GM18517 (cell line): ENCODE measurements around the gene TMA7.
A peak's percentile ranks its signal among the peaks of the same experiment; 100 is the strongest.
"Not testable (repeated sequence)": the region's sequence is repeated elsewhere in the genome, so short reads cannot be mapped to it uniquely, and the experiment has no call there.

Experiments used
- ATAC-seq: cut with Tn5 transposase; IDR thresholded peaks from one replicate; pipeline ENCODE4 v1.9.1; 2021; ENCODE audit warnings: mild to moderate bottlenecking, moderate library complexity; ENCODE audit not compliant: unreplicated experiment

TMA7 gene

DNA sequence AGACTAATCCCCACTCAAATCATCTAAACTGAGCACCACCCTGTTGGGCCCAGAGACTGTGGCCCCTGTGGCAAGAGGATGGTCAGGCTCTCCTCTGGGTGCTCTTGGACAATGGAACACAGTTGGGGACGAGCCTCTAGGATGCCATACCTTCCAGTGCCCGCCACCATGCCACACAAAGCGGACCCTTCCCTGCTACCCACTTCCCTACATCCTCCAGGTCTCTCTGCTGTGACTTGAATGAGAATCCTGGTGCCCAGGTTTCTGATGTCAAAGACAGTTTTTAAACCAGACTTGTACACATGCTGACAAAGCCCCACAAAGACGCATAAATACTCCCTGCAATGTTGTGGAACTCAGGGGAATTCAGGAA, 4.8 kb upstream of the TMA7 start:
- no peak for ATAC-seq

DNA sequence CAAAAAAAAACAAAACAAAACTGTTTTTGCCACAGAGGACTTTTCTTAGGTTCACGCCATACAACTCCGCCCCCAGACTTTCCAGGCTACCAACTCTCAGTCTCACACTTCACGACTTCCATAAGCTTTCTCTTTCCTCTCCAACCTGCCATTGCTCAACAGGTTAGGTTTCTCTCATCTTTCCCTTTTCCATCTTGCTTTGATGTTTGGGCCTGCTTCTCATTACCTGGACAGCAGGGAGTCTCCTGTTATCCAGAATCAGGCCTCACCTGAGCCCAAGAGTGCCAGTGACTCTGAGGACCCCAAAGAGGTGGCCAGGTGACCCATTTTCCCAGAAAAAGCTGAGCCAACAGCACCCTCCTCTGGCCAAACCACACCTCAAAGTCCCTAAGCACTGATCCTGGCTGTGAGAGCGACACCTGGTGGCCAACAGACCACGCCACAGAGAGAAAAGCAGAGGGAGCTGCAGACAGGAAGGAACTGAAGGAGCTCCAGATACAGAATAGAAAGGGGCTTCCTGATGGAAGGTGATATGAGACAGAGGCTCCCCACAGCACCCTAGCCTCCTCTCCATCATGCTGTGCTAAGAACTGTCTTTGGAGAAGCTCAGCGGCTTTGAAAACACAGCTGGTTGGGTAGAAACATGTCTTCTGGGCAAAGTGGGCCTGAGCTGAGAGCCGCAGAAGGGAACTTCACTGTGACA, 4.1 kb upstream of the TMA7 start:
- ATAC-seq: no peak

DNA sequence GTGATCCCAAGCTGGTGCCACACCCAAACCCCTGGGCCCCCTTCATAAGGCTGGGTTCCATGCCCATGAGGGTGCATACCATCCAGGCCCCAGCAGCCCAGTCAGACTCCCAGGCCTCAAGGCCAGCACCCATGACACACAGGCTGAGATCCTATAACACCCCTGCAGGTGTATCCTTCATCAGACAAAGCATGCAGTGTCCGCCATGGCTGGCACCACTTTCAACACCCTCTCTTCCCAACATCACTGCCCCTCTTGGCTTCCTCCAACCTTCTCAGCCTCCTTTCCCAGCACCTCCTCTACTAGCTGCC, 3.6 kb upstream of the TMA7 start:
- ATAC-seq: no peak

DNA sequence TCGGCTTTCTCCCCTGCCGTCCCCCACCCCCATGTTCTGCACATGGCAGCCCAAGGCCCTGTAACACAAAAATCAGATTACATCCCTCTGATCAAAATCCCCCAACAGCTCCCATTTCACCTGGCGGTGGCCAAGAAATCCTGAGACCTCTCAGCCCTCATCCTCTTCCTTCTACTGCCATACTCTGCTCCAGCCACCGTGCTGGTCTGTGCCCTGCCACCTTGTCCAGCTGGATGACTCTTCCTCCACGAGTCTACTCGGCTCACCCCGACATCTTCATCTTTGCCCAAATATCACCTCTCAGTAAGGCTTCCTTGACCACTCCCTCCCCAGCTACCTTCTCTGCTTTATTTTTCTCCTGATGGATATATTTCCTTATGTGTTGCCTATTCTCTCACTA, 3.2 kb upstream of the TMA7 start:
- no peak for ATAC-seq

DNA sequence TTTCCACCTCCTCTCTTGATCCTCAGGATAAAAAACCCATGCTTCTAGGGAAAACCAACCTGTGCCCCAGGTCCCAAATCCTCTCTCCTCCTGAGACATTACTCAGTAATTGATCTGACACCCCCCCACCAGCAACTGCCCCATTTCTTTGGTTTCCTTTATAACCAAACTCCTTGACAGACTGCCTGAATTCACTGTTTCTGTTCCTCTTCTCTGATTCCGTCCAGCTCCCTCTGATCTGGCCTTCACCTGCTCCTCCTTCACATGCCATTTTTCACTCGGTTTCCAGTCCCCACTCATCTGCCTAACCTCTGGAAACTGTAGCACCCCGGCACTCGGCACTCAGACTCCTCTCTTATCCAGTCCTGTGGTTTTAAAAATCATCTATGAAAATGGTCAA, 2.2 kb upstream of the TMA7 start:
- no peak for ATAC-seq

DNA sequence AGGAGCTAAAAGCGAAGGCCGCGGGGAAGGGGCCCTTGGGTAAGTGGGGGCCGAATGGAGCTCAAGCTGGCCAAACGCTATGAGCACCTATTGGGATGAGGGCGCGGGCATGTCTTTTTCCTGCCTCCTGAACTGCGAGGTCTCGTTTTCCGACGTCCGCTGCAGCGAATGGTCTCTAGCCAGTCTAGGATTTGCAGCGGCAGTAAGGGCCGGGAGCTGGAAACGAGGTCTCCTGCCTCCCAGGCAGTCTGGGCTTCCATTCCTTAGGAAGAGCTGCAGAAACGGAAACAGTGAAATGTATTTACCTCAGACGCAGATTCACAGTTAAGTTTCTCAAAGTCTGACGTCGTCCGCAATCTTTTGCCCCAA, 517 bp downstream of the TMA7 start:
- ATAC-seq: no peak

DNA sequence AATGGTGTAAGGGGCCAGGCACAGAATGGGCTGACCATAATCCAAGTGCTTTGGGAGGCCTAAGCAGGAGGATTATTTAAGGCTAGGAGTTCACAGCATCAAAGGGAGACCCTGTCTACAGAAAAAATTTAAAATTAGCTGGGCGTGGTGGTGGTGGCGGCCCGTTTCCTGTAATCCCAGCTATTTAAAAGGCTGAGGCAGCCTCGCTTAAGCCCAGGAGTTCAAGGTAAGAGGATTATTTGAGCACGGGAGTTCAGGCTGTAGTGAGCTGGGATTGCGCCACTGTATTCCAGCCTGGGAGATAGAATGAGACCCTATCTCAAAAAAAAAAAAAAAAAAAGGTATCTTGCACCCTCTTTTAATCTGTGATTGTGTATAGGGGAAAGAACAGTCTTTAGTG, 1.9 kb downstream of the TMA7 start:
- ATAC-seq: no peak

DNA sequence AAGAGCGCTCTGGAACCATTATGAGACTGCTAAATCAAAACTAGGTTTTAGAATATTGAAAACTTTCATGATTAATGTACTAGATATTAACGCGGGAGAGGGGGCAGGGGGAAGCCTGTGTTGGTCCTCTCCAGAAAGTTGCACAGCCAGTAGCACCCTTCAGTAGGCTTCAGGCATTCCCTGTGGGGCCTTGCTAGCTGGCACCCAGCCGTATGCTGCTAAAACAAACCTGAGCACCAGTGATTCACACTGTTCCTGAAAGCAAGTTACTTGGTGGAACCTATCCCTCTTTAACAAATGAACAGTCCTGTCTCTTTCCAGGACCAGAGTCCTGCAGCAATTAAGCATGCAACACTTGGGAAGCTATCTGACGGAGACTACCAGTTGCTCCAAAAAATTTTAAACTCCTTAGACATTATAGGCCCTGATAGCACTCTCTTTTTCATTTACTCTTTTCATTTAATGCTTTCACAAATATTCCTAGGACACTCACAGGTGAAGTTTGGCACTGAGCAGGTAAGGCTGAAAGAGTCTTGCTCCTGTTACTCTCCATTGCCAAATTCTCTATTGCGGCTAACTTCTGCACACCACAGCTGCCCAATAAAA, 5.3 kb downstream of the TMA7 start:
- ATAC-seq: no peak

DNA sequence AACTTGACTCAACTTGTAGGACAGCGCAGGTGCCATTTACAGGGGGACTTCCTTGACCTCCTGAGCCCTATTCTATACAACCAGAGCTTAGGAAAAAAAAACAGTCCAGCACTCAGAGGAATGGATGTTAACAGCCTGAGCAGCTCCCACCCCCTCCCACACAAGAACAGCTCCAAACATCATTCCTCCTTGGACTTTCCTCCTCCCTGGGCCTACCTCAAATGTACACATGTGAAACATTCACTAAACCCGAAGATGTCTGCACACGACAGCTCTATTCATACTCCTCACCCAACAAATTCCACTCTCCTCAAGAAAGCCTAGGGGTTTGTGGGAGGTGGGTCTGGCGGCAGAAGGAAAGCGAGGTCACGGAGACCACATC, 6.0 kb downstream of the TMA7 start:
- no peak for ATAC-seq

DNA sequence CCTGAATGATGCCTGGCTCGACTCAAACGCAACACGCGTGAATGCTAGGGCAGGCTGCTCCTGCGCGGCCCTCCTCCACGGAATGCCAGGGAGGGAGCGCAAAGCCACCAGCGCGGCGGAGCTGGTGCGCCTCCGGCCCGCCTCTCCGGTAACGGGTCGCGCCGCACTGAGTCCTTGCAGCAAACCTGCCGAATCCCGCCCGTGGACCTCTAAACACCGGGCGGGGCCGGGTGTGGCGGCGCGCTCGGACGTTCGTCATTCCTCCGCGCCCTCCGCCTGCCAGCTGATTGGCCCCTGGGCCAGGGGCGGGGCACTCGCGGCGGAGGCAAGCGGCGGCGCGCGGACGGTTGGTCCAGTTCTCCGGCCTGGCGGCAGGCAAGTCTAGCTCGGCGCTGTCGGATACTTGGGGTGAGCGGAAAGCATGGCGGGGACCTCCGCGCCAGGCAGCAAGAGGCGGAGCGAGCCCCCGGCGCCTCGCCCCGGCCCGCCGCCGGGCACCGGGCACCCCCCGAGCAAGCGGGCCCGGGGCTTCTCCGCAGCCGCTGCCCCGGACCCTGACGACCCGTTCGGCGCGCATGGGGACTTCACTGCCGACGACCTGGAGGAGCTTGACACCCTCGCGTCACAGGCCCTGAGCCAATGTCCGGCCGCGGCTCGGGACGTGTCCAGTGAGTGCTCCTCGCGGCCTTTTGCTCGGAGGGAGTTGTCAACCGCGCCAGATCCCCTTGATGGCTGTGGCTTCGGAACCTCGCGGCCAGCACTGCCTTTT, 6.6 kb downstream of the TMA7 start, which contains the start of gene ATRIP:
Gene ATRIP, plus strand, starts transcription at position 313 of the 769 bp plus-strand sequence. Its CDS starts 109 bp downstream, at position 422.
- ATAC-seq: peak; percentile 77

DNA sequence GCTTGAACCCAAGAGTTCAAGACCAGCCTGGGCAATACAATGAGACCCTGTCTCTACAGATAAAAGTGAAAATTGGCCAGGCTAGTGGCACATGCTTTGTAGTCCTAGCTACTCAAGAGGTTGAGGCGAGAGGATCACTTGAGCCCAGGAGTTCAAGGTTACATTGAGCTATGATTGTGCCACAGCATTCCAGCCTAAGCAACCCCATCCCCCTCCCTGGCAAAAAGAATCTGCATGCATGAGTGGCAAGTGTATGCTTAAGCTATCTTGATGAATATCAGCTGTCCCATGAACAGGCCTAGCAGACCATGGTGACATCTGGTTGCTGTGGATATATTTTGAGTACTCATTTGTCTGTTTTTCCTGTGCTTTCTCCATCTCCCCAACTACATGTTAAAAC, 11.2 kb downstream of the TMA7 start:
- ATAC-seq: no peak

DNA sequence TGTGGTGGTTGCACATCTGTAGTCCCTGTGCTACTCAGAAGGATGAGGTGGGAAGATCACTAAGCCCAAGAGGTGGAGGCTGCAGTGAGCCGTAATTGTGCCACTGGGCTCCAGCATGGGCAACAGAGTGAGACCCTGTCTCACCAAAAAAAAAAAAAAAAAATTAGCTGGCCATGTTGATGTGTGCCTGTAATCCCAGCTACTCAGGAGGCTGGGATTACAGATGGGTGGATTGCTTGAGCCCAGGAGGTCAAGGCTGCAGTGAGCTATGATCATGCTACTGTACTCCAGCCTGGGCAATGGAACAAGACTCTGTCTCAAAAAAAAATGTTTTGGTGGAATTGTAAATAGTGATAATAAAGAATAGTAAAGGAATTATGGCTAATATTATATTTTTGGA, 16.4 kb downstream of the TMA7 start:
- ATAC-seq: no peak

DNA sequence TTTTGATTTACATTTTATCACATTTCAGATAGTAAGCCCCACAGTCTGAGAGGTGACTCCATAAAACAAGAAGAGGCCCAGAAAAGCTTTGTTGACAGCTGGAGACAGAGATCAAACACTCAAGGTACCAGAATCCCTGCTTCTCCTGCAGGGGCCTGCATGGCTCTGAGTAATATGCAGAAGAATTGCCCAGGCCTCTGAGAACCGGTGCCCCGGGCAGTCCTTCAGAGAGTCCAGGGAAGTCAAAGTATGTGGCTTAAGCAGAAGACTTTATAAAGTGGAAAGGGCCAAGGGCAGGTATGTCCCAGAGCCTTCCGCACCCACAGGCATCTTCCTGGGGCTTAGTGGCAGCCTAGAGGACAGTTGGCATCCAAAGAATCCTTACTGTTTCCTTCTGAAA, 19.3 kb downstream of the TMA7 start:
- no peak for ATAC-seq

DNA sequence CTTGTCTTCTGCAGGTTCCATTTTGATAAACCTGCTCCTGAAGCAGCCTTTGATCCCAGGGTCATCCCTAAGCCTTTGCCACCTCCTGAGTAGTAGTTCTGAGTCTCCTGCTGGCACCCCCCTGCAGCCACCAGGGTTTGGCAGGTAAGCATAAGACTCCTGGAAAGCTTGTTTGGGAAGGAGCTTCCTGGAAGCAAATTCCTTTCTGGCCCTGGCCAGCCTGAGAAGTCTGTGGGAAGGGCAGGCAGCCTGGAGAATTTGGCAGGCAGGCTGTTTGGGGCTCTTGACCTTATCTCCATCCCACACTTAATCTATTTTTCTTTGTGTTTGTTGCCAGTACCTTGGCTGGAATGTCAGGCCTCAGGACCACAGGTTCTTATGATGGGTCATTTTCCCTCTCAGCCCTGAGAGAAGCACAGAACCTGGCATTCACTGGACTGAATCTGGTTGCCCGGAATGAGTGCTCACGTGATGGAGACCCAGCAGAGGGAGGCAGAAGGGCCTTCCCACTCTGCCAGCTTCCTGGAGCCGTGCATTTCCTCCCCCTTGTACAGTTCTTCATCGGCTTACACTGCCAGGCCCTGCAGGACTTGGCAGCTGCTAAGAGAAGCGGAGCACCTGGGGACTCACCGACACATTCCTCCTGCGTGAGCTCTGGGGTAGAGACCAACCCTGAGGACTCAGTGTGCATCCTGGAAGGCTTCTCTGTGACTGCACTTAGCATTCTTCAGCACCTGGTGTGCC, 19.9 kb downstream of the TMA7 start:
- ATAC-seq: no peak

DNA sequence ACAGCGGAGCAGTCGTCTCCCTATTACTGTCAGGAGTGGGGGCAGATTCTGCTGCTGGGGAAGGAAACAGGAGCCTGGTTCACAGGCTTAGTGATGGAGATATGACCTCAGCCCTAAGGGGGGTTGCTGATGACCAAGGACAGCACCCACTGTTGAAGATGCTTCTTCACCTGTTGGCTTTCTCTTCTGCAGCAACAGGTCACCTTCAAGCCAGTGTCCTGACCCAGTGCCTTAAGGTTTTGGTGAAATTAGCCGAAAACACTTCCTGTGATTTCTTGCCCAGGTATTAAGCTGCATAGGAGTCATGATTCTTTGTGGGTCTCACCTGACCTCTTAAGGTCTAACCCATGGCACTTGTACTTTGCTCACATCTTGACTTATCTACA, 20.5 kb downstream of the TMA7 start:
- ATAC-seq: no peak

DNA sequence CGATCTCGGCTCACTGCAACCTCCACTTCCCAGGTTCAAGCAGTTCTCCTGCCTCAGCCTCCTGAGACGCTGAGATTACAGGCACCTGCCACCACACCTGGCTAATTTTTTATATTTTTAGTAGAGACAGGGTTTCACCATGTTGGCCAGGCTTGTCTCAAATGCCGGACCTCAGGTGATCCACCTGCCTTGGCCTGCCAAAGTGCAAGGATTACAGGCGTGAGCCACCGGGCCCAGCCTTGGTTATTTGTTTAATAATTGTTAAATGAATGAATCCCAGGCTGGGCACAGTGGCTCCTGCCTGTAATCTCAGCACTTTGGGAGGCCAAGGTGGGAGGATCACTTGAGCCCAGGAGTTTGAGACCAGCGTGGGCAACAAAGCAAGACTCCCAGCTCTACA, 21.7 kb downstream of the TMA7 start:
- ATAC-seq: not testable (repeated sequence)

DNA sequence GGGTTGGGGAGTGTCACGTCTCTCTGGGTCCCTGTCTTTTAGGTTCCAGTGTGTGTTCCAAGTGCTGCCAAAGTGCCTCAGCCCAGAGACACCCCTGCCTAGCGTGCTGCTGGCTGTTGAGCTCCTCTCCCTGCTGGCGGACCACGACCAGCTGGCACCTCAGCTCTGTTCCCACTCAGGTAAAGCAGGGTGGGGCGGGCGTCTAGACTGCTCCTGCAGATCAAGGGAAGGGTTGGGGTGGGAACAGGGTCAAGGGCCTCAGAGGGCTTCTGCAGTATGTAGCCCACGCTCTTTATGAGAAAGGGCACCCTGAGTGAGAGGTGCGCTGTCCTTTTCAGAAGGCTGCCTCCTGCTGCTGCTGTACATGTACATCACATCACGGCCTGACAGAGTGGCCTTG, 23.6 kb downstream of the TMA7 start:
- ATAC-seq: no peak

DNA sequence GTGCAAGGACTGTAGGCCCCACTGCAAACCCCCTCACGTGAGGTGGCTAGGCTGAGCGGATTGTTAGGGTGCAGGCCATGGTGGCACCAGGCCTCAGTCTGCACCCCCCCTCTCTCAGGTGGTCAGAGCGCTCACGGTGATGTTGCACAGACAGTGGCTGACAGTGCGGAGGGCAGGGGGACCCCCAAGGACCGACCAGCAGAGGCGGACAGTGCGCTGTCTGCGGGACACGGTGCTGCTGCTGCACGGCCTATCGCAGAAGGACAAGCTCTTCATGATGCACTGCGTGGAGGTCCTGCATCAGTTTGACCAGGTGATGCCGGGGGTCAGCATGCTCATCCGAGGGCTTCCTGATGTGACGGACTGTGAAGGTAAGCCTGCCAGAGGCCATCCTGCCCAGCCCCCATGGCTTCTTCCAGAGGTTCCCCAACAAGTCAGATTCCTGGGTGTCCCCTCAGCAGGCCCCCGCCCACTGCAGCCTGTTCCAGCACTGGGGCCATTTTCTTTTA, 24.7 kb downstream of the TMA7 start:
- no peak for ATAC-seq

DNA sequence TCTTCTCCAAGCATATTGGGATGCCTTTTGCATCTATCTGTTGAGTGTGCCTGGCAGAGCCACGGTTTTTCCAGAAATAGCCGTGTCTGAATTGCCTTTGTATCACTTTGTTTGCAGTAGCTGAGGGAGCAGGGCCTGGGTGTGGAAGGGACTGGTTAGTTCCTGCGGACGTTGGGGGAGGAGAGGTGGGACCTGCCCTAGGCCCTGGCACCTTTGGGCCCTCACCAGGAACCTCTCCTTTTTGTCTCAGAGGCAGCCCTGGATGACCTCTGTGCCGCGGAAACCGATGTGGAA, 25.1 kb downstream of the TMA7 start:
- ATAC-seq: no peak

DNA sequence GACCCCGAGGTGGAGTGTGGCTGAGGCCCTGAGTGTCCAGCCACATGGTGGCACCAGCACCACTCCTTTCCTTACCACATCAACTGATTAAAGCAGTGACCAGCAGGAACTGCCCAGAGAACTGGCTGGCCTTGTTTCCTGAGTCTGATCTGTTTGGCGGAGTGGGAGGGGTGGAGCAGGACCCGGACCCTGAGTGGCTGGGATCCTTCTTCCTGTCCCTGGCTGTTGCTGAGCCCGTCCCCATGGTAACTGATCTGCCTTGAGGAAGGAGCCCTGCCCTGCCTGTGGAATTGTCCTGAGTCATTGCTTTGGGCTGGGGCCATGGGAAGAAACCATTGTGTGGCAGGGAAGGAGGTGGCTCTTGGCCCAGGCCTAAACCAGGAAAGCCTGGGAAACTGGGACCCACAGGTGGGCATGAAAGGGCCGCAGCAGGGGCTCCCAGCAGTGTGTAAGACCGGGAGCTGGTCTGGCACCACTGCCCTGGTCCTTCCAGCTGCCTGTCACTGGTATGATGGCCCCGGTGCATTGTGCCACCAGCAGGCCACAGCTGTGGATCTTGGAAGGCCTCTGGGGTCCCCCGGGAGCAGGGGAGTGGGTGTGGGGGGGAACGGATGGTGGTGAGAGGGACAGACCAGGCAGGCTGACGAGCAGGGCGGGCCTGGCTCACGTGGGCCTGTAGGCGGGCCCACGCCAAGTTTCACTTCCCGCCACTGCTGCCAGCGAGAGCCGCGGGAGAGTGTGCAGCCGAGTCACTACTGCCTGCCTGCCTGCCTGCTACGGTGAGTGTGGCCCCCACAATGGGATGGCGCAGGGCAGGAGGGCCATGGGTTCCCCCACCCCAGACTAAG, 25.7 kb downstream of the TMA7 start:
- peak; percentile 55 for ATAC-seq
